ENCODE measurements around the gene VAC14.

GRCh38 chr16:70709457-70709856, 91.5 kb downstream of the VAC14 start:
- TF ChIP-seq CTCF (IDR thresholded peaks at IDR 0.05) (no peak), ZFX (IDR thresholded peaks at IDR 0.05; ENCODE audit: borderline replicate concordance) (no peak)
